GM18508 (cell line): ENCODE data around the gene FUT4.
"Not testable (repeated sequence)": the region's sequence is repeated elsewhere in the genome, so short reads cannot be mapped to it uniquely, and the experiment has no call there.

Source experiments
- ATAC-seq: cut with Tn5 transposase; IDR thresholded peaks from one replicate; pipeline ENCODE4 v1.9.1; 2021; ENCODE audit warnings: moderate number of reproducible peaks; ENCODE audit not compliant: insufficient read depth, unreplicated experiment

Gene FUT4

GRCh38 chr11:94543695-94544645 lies at the start of gene FUT4:
TSS of gene FUT4 (plus strand) at chr11:94543921. CDS start at chr11:94544134, 213 bp downstream.
- peak; percentile 74 for ATAC-seq

GRCh38 chr11:94494126-94494680 lies 49.5 kb upstream of the FUT4 start:
- ATAC-seq, result peak; percentile 30

GRCh38 chr11:94500181-94500580 lies 43.5 kb upstream of the FUT4 start:
- ATAC-seq, result no peak

- ATAC-seq, result no peak
Measured at GRCh38 chr11:94501522-94501921, 42.2 kb upstream of the FUT4 start.

GRCh38 chr11:94504689-94505293 lies 38.9 kb upstream of the FUT4 start:
- no peak for ATAC-seq

GRCh38 chr11:94506513-94506912 lies 37.2 kb upstream of the FUT4 start:
- ATAC-seq, result not testable (repeated sequence)

GRCh38 chr11:94507485-94507884 lies 36.2 kb upstream of the FUT4 start:
- ATAC-seq, result no peak

GRCh38 chr11:94511932-94512781 lies 31.6 kb upstream of the FUT4 start, which contains the start of gene C11orf97:
TSS of gene C11orf97 (plus strand) at chr11:94512461. CDS start at chr11:94512529, 68 bp downstream.
- ATAC-seq, result peak; percentile 50

- ATAC-seq, result no peak
Measured at GRCh38 chr11:94513091-94513490, 30.6 kb upstream of the FUT4 start.

- ATAC-seq, result no peak
Measured at GRCh38 chr11:94515398-94515797, 28.3 kb upstream of the FUT4 start.

GRCh38 chr11:94516725-94517124 lies 27.0 kb upstream of the FUT4 start:
- no peak for ATAC-seq

- ATAC-seq, result no peak
Measured at GRCh38 chr11:94518300-94518699, 25.4 kb upstream of the FUT4 start.

- ATAC-seq, result no peak
Measured at GRCh38 chr11:94519478-94520084, 24.1 kb upstream of the FUT4 start.

- ATAC-seq, result no peak
Measured at GRCh38 chr11:94521684-94522083, 22.0 kb upstream of the FUT4 start.

- ATAC-seq, result no peak
Measured at GRCh38 chr11:94524341-94524740, 19.4 kb upstream of the FUT4 start.

GRCh38 chr11:94525546-94526324 lies 18.0 kb upstream of the FUT4 start:
- ATAC-seq, result no peak

GRCh38 chr11:94526645-94527438 lies 16.9 kb upstream of the FUT4 start:
- ATAC-seq, result no peak

- no peak for ATAC-seq
Measured at GRCh38 chr11:94528551-94528950, 15.2 kb upstream of the FUT4 start.
